ENCODE data around the gene BSCL2. TPM values are rescaled to one million over a fixed set of nuclear protein-coding genes. Genes with fewer than 3 reads are reported as not detected.

The BSCL2 gene
- total and polyA plus RNA-seq, 2 of the 13 experiments (the other 11 are each of a cell fraction or from before 2014, with no cell fraction given) = 19.5 to 21.1 TPM

GRCh38 chr11:62678770-62679696, 28.2 kb downstream of the BSCL2 start, which contains the start of gene UBXN1 (continued):
- TF ChIP-seq MIXL1 (CRISPR knock-in tag; IDR thresholded peaks at IDR 0.05) = peak; percentile 69; the same call in 1 of the 2 replicates
- 0 out of 2 replicates have a peak, but pooled peaks have one; percentile 71 for TF ChIP-seq BRF2 (CRISPR knock-in tag; IDR thresholded peaks at IDR 0.05)
- 0 out of 2 replicates have a peak, but pooled peaks have one; percentile 66 for TF ChIP-seq SRY (CRISPR knock-in tag; IDR thresholded peaks at IDR 0.05)
- no peak for TF ChIP-seq GTF2F1 (IDR thresholded peaks at IDR 0.05; ENCODE audit: low read length)
- peak; percentile 96 for TF ChIP-seq KDM5A (IDR thresholded peaks at IDR 0.05; ENCODE audit: borderline replicate concordance, low read length)
- TF ChIP-seq ISX (CRISPR knock-in tag; conservative IDR thresholded peaks at IDR 0.05) = no peak
- TF ChIP-seq ZNF580 (CRISPR knock-in tag; IDR thresholded peaks at IDR 0.05; ENCODE audit: borderline replicate concordance, low read depth) = 0 out of 2 replicates have a peak, but pooled peaks have one; percentile 44
- TF ChIP-seq TEF (CRISPR knock-in tag; IDR thresholded peaks at IDR 0.05) = no peak
- TF ChIP-seq ZNF460 (CRISPR knock-in tag; IDR thresholded peaks at IDR 0.05; ENCODE audit: borderline replicate concordance) = no peak
- 0 out of 2 replicates have a peak, but pooled peaks have one; percentile 36 for TF ChIP-seq ZBTB20 (CRISPR knock-in tag; IDR thresholded peaks at IDR 0.05; ENCODE audit: borderline replicate concordance, low read depth)
- no peak for TF ChIP-seq DZIP1 (CRISPR knock-in tag; IDR thresholded peaks at IDR 0.05)
- 0 out of 2 replicates have a peak, but pooled peaks have one; percentile 22 for TF ChIP-seq PAXIP1 (CRISPR knock-in tag; conservative IDR thresholded peaks at IDR 0.05)
- peak; percentile 9; the same call in 1 of the 2 replicates for TF ChIP-seq ZBTB33 (CRISPR knock-in tag; IDR thresholded peaks at IDR 0.05)
- TF ChIP-seq ZNF282 (IDR thresholded peaks at IDR 0.05; ENCODE audit: partially characterized antibody) = no peak
- TF ChIP-seq ZBTB14 (CRISPR knock-in tag; IDR thresholded peaks at IDR 0.05) = no peak

Measured in HepG2 (cell line).